Hippocampal formation (tissue), 2 donors: ENCODE data around the gene THEM4.

Source experiments
- DNase-seq, 2 donors: peaks; one replicate each; lab custom pipeline; 2025; lab: John Stamatoyannopoulos, UW

Gene THEM4

GRCh38 chr1:151837884-151838221 is 71.5 kb downstream of the THEM4 start:
- no peak for DNase-seq

GRCh38 chr1:151837197-151837596 is 72.1 kb downstream of the THEM4 start:
- DNase-seq, result no peak

- no peak for DNase-seq
These were observed 73.7 kb downstream of the THEM4 start for GRCh38 chr1:151835596-151835995.

GRCh38 chr1:151834239-151834638 is 75.1 kb downstream of the THEM4 start:
- DNase-seq, result no peak

- no peak for DNase-seq
These were observed 76.0 kb downstream of the THEM4 start for GRCh38 chr1:151833172-151833900.

- peak; percentile 35 to 46 for DNase-seq
These were observed 76.9 kb downstream of the THEM4 start for GRCh38 chr1:151832318-151832980.

GRCh38 chr1:151831605-151832004 is 77.7 kb downstream of the THEM4 start, which contains the start of gene RORC:
TSS of gene RORC (minus strand) at chr1:151831802. CDS start at chr1:151831764, 38 bp downstream.
- no peak for DNase-seq

GRCh38 chr1:151831256-151831591 is 78.1 kb downstream of the THEM4 start:
- no peak for DNase-seq

GRCh38 chr1:151830055-151830454 is 79.3 kb downstream of the THEM4 start:
- DNase-seq, result no peak

- DNase-seq, result no peak
These were observed 79.8 kb downstream of the THEM4 start for GRCh38 chr1:151829352-151830046.

- DNase-seq, result no peak
These were observed 80.4 kb downstream of the THEM4 start for GRCh38 chr1:151828921-151829320.

- no peak for DNase-seq
These were observed 81.5 kb downstream of the THEM4 start for GRCh38 chr1:151827853-151828252.

GRCh38 chr1:151825751-151826660 is 83.3 kb downstream of the THEM4 start:
- DNase-seq, result no peak

GRCh38 chr1:151825204-151825603 is 84.1 kb downstream of the THEM4 start:
- DNase-seq, result no peak
